Measurements from ENCODE around the gene ETS1. TPM values are rescaled to one million over a fixed set of nuclear protein-coding genes. Genes with fewer than 3 reads are reported as not detected.

Gene ETS1
- total RNA-seq, 6 experiments from 2014 or later: 55.2 to 78.6 (median 73.2) TPM

DNA sequence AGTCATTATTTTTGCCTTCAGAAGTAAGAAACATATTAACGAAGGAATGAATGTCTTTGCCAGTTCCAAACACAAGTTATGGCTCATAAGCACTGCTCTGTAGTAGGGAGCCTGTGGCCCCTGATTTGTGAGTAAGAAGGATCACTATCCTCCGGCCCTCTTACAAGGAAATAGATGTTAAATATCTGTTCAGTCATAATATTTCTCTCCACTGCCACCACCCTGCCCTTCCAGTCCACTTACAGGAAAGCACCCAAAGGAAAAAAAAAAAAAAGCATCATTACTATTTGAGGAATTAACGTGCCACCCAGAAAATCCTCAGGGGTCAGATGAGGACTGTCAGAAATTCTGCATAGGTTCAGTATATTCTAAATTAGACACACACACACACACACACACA is 123.4 kb downstream of the ETS1 start:
- Mint-ChIP-seq H3K36me3 (ENCODE audit: low read depth) (peaks cover 72% of the 10 kb centered on the region), H3K4me1 (ENCODE audit: low read depth) (peaks cover 91% of the 10 kb centered on the region), H3K27me3 (ENCODE audit: insufficient read depth) (peaks cover 2% of the 10 kb centered on the region; the same call in 1 of the 2 replicates), H3K9me3 (no peaks in the 10 kb centered on the region), H3K27ac (peak overlapping the region; percentile 98), H3K4me3 (peak overlapping the region; percentile 33)
- TF ChIP-seq, protein P1, sequence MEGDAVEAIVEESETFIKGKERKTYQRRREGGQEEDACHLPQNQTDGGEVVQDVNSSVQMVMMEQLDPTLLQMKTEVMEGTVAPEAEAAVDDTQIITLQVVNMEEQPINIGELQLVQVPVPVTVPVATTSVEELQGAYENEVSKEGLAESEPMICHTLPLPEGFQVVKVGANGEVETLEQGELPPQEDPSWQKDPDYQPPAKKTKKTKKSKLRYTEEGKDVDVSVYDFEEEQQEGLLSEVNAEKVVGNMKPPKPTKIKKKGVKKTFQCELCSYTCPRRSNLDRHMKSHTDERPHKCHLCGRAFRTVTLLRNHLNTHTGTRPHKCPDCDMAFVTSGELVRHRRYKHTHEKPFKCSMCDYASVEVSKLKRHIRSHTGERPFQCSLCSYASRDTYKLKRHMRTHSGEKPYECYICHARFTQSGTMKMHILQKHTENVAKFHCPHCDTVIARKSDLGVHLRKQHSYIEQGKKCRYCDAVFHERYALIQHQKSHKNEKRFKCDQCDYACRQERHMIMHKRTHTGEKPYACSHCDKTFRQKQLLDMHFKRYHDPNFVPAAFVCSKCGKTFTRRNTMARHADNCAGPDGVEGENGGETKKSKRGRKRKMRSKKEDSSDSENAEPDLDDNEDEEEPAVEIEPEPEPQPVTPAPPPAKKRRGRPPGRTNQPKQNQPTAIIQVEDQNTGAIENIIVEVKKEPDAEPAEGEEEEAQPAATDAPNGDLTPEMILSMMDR (IDR thresholded peaks at IDR 0.05): no peak
- no peak for DNase-seq

DNA sequence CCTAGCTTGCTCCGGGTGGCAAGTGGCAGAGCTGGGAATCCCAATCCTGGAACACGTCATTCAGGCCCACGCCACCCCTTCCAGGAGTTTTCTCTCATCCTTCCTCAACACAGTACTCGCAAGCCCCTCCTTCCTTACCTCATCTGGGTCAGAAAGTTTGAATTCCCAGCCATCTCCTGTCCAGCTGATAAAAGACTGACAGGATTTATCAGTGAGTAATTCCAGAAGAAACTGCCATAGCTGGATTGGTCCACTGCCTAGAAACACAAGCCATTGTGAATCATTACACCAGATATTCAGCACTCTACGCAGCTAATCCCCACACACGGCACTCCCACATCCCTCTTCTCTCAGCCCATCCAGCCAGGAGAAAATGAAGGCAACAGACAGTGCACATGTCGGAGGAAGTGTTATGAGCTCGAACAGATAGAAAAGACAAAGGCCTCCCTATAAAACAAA is 124.0 kb downstream of the ETS1 start:
- H3K36me3 Mint-ChIP-seq (ENCODE audit: low read depth): peaks cover 75% of the 10 kb centered on the region
- H3K27me3 Mint-ChIP-seq (ENCODE audit: insufficient read depth): peaks cover 2% of the 10 kb centered on the region; the same call in 1 of the 2 replicates
- TF ChIP-seq, protein P1 (IDR thresholded peaks at IDR 0.05): no peak
- H3K27ac Mint-ChIP-seq: peak overlapping the region; percentile 98
- peaks cover 91% of the 10 kb centered on the region for H3K4me1 Mint-ChIP-seq (ENCODE audit: low read depth)
- DNase-seq: peak; percentile 81
- H3K9me3 Mint-ChIP-seq: no peaks in the 10 kb centered on the region
- peak overlapping the region; percentile 49 for H3K4me3 Mint-ChIP-seq

DNA sequence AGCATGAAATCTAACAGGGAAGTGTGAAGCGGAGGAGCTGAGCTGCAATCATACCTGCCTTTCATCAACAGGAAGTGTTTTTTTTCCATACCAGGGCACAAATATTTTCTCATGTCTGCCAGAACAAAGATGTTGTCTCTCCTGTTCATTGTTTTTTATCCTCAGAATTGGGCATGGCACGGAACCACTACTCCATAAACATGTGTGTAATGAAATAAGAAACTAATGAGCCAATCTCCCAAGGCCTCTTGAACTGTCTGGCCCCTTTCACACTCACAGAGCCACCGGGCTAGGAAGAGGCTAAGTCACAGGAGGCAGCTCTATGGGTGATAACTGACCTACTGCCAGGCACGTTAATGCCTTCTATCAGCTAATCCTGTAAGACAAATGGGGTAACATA is 124.4 kb downstream of the ETS1 start:
- Mint-ChIP-seq H3K4me3 (no peak overlapping the region; the same call in 1 of the 2 replicates), H3K36me3 (ENCODE audit: low read depth) (peaks cover 80% of the 10 kb centered on the region), H3K9me3 (no peaks in the 10 kb centered on the region), H3K4me1 (ENCODE audit: low read depth) (peaks cover 91% of the 10 kb centered on the region), H3K27me3 (ENCODE audit: insufficient read depth) (peaks cover 2% of the 10 kb centered on the region; the same call in 1 of the 2 replicates), H3K27ac (peak overlapping the region; percentile 98)
- TF ChIP-seq, protein P1 (IDR thresholded peaks at IDR 0.05): no peak
- no peak for DNase-seq

DNA sequence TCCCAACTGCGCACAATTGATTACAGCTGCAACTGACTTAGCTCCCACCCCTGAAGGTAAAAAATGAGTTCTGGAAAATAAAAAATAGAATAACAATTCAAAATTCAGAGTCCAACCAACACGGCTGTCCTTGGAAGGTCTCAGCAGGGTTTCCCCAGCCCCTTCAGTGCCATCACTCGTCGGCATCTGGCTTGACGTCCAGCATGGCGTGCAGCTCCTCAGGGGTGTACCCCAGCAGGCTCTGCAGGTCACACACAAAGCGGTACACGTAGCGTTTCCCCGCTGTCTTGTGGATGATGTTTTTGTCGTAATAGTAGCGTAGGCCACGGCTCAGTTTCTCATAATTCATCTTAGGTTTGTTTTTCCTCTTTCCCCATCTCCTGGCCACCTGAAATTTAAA is 125.2 kb downstream of the ETS1 start:
- H3K36me3 Mint-ChIP-seq (ENCODE audit: low read depth): peaks cover 82% of the 10 kb centered on the region
- no peak overlapping the region; the same call in 1 of the 2 replicates for H3K4me3 Mint-ChIP-seq
- TF ChIP-seq, protein P1 (IDR thresholded peaks at IDR 0.05): no peak
- H3K4me1 Mint-ChIP-seq (ENCODE audit: low read depth): peaks cover 91% of the 10 kb centered on the region
- peak overlapping the region; percentile 52 for H3K27ac Mint-ChIP-seq
- peaks cover 2% of the 10 kb centered on the region; the same call in 1 of the 2 replicates for H3K27me3 Mint-ChIP-seq (ENCODE audit: insufficient read depth)
- no peaks in the 10 kb centered on the region for H3K9me3 Mint-ChIP-seq
- no peak for DNase-seq

DNA sequence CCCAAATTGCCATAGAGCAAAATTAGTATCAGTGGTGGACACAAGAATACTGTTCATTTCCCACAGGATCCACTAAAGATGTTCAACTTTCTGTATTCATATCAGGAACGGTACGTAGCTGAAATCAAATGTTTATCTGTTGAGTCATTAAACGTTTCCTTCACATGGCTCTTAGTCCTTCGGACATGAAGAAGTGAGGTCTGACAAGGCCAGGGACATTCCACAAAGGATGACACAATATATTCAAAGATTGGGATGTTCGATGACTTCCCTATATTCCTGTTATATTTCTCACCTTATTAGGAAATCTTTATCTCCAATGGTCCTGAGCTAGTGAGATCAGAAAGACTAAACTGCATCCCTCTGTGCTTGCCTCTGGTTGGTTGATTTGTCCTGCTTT is 129.0 kb downstream of the ETS1 start:
- peaks cover 76% of the 10 kb centered on the region for H3K4me1 Mint-ChIP-seq (ENCODE audit: low read depth)
- no peaks in the 10 kb centered on the region for H3K9me3 Mint-ChIP-seq
- peak overlapping the region; percentile 44 for H3K4me3 Mint-ChIP-seq
- TF ChIP-seq, protein P1 (IDR thresholded peaks at IDR 0.05): no peak
- peak overlapping the region; percentile 78 for H3K27ac Mint-ChIP-seq
- peaks cover 77% of the 10 kb centered on the region for H3K36me3 Mint-ChIP-seq (ENCODE audit: low read depth)
- H3K27me3 Mint-ChIP-seq (ENCODE audit: insufficient read depth): peaks cover 8% of the 10 kb centered on the region
- DNase-seq: peak; percentile 78
